GM23248 (cell line): Measurements from ENCODE around the gene SLC8A1. TPM values are rescaled to one million over a fixed set of nuclear protein-coding genes. Genes with fewer than 3 reads are reported as not detected.
A peak's percentile ranks its signal among the peaks of the same experiment; 100 is the strongest.

Experiments
- DNase-seq: peaks from one replicate; pipeline ENCODE4 v3.0.0-alpha.2; 2015
- H2AFZ ChIP-seq: fragments of 200-600 bp; sonication (generic); 2 replicates; pipeline ENCODE4 v1.6.1; 2016; ENCODE audit warnings: antibody characterized with exemption
- H3F3A ChIP-seq: fragments of 200-600 bp; sonication (generic); 2 replicates; pipeline ENCODE4 v1.6.1; 2016; ENCODE audit warnings: mild to moderate bottlenecking, antibody characterized with exemption, mixed run types; ENCODE audit not compliant: insufficient read depth
- H3K27ac ChIP-seq: fragments of 200-600 bp; sonication (generic); 2 replicates; pipeline ENCODE4 v1.5.1; 2016; ENCODE audit warnings: mild to moderate bottlenecking
- H3K27me3 ChIP-seq: fragments of 200-600 bp; sonication (generic); replicated peaks from 2 replicates; pipeline ENCODE4 v1.6.1; 2016; ENCODE audit warnings: mild to moderate bottlenecking; ENCODE audit not compliant: insufficient read depth
- H3K36me3 ChIP-seq: fragments of 200-600 bp; sonication (generic); 2 replicates; pipeline ENCODE4 v1.6.1; 2016; ENCODE audit warnings: low read depth, mild to moderate bottlenecking
- H3K4me1 ChIP-seq: fragments of 200-600 bp; sonication (generic); 2 replicates; pipeline ENCODE4 v1.6.1; 2016; ENCODE audit warnings: mild to moderate bottlenecking; ENCODE audit not compliant: insufficient read depth
- H3K4me2 ChIP-seq: fragments of 200-600 bp; sonication (generic); one replicate; pipeline ENCODE4 v1.6.1; 2016; ENCODE audit warnings: mild to moderate bottlenecking; ENCODE audit not compliant: unreplicated experiment
- H3K4me3 ChIP-seq: fragments of 200-600 bp; sonication (generic); 2 replicates; pipeline ENCODE4 v1.5.1; 2016; ENCODE audit warnings: mild to moderate bottlenecking
- H3K79me2 ChIP-seq: fragments of 200-600 bp; sonication (generic); 2 replicates; pipeline ENCODE4 v1.6.1; 2016; ENCODE audit warnings: mild to moderate bottlenecking; ENCODE audit not compliant: insufficient read depth
- H3K9ac ChIP-seq: fragments of 200-600 bp; sonication (generic); 2 replicates; pipeline ENCODE4 v1.6.1; 2016; ENCODE audit warnings: mild to moderate bottlenecking
- H3K9me2 ChIP-seq: fragments of 200-600 bp; sonication (generic); 2 replicates; pipeline ENCODE4 v1.6.1; 2016; ENCODE audit warnings: mixed run types, mild to moderate bottlenecking, moderate library complexity; ENCODE audit not compliant: insufficient read depth
- H3K9me3 ChIP-seq: fragments of 200-600 bp; sonication (generic); one replicate; pipeline ENCODE4 v1.6.1; 2017; ENCODE audit warnings: low read depth
- H4K20me1 ChIP-seq: fragments of 200-600 bp; sonication (generic); 2 replicates; pipeline ENCODE4 v1.6.0; 2016; ENCODE audit not compliant: insufficient read depth
- EZH2 ChIP-seq: fragments of 200-600 bp; sonication (generic); IDR thresholded peaks from 2 replicates; pipeline ENCODE4 v1.6.1; 2018; ENCODE audit warnings: antibody characterized with exemption, mild to moderate bottlenecking; ENCODE audit not compliant: insufficient read depth, poor library complexity, severe bottlenecking
- EZH2phosphoT487 ChIP-seq: fragments of 200-600 bp; sonication (generic); IDR thresholded peaks from 2 replicates; pipeline ENCODE4 v1.6.1; 2018; ENCODE audit warnings: antibody characterized with exemption, moderate library complexity, mild to moderate bottlenecking, low read depth; ENCODE audit not compliant: insufficient read depth
- WGBS, 2 experiments: methylation state at CpG; one replicate each; pipeline ENCODE4 v1.1.6; 2015 to 2017; ENCODE audit warnings: low lambda C conversion rate in 2 of 2, low coverage in 1 of 2; ENCODE audit errors: missing lambda C conversion rate in 2 of 2; 5-methylcytosine and 5-hydroxymethylcytosine counted together
- in situ Hi-C: fragments of 300-500 bp; cut with MboI; formaldehyde crosslinking; loops from 2 replicates; pipeline ENCODE4 v1.15.0; 2020
- polyA plus RNA-seq: library from polyadenylated mRNA; unstranded; fragments of >200 nt; fragmentation: Nextera tagmentation; extraction: Ambion mirVana; gene quantifications from 2 replicates; pipeline ENCODE4 v1.2.1, GENCODE V29; 2016
- total RNA-seq: library from RNA; depleted of rRNA; stranded (reverse); fragments of >200 nt; shearing (Covaris generic); gene quantifications from 2 replicates; pipeline ENCODE4 v1.2.3, GENCODE V29; 2014

SLC8A1 gene
- total and polyA plus RNA-seq, 2 experiments from 2014 or later: 13.8 to 83.4 TPM

- DNase-seq: no peak
- WGBS, 2 experiments: 80 to 91% methylated on average over 1 of the region's 1 CpG
- no peaks in the 10 kb centered on the region for H3K36me3 ChIP-seq
- no peaks in the 10 kb centered on the region for H3K27me3 ChIP-seq
- H3K4me1 ChIP-seq: peaks cover 68% of the 10 kb centered on the region
- no peak overlapping the region for H3K4me3 ChIP-seq
- TF ChIP-seq EZH2phosphoT487: no peak
- no peak for TF ChIP-seq EZH2
- peak overlapping the region; percentile 47 for H3K27ac ChIP-seq
- no peak overlapping the region for H3K9ac ChIP-seq
- peak overlapping the region; percentile 28 for H3K4me2 ChIP-seq
- peak overlapping the region; percentile 45 for H2AFZ ChIP-seq
- H3K9me2 ChIP-seq: no peaks in the 10 kb centered on the region
- H3F3A ChIP-seq: peaks cover 62% of the 10 kb centered on the region
- H3K9me3 ChIP-seq: no peaks in the 10 kb centered on the region
- H4K20me1 ChIP-seq: no peaks in the 10 kb centered on the region
- no peaks in the 10 kb centered on the region for H3K79me2 ChIP-seq
- in situ Hi-C loops: no loop called here
Measured at GRCh38 chr2:40094451-40094850, 357.4 kb downstream of the SLC8A1 start.

GRCh38 chr2:40093021-40093675, 358.7 kb downstream of the SLC8A1 start:
- in situ Hi-C loops: no loop called here
- Histone ChIP-seq H3K4me2 (peak overlapping the region; percentile 29), H3K9me3 (no peaks in the 10 kb centered on the region), H3K27ac (peak overlapping the region; percentile 59), H3K9me2 (no peaks in the 10 kb centered on the region), H3K9ac (peak overlapping the region; percentile 50), H3K4me1 (peaks cover 55% of the 10 kb centered on the region), H4K20me1 (no peaks in the 10 kb centered on the region), H3F3A (peaks cover 48% of the 10 kb centered on the region), H2AFZ (peak overlapping the region; percentile 84), H3K79me2 (no peaks in the 10 kb centered on the region), H3K36me3 (no peaks in the 10 kb centered on the region), H3K27me3 (no peaks in the 10 kb centered on the region), H3K4me3 (no peak overlapping the region)
- peak; percentile 60 for DNase-seq
- 18 to 19% methylated on average over 6 of the region's 6 CpGs for WGBS, 2 experiments
- TF ChIP-seq EZH2phosphoT487 (no peak), EZH2 (no peak)

DNA sequence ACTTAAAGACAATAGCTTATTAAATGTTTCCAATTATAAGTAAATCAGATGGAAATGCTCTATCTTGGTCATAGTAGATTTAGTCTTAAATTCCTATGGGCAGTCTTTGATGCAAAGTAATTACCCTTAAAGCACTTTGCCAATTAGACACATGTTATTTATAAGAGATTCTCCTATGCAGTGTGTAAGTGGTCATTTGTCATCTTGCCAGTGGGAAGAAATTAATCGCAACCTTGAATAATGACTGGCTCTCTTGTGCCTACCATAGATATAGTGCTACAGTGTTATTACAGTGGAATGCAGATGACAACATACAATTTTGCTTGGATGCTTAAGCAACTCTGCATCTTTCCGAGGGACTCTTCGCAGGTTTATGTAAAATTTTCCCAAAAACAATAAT, 361.8 kb downstream of the SLC8A1 start:
- Histone ChIP-seq H3K9me2 (no peaks in the 10 kb centered on the region), H3K9ac (no peak overlapping the region), H3F3A (peaks cover 20% of the 10 kb centered on the region), H3K27ac (no peak overlapping the region), H3K4me3 (no peak overlapping the region), H3K36me3 (no peaks in the 10 kb centered on the region), H3K9me3 (no peaks in the 10 kb centered on the region), H2AFZ (no peak overlapping the region), H3K4me1 (peaks cover 24% of the 10 kb centered on the region), H3K4me2 (no peak overlapping the region), H3K27me3 (no peaks in the 10 kb centered on the region), H3K79me2 (no peaks in the 10 kb centered on the region), H4K20me1 (no peaks in the 10 kb centered on the region)
- no peak for DNase-seq
- in situ Hi-C loops: no loop called here
- 96 to 100% methylated on average over 3 of the region's 3 CpGs for WGBS, 2 experiments
- no peak for TF ChIP-seq EZH2
- TF ChIP-seq EZH2phosphoT487: no peak

DNA sequence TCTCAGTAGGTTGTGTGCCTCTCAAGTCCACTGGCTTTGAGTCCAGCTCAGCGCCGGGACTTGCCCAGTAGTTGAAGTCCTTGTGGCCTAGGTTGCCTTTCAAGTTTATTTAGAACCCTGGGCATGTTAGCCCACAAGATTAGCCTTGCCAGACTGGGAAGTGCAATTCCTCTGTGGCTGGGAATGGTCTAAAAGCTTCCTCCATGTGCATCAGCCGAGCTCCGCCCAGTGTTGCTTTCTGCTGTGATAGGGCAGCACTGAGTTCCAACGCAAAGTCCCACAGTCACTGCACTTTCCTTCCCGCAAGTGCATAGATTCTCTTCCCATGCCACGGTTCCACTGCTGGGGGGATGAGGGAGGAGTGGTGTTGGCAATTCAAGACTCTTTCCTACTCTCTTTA, 364.0 kb downstream of the SLC8A1 start:
- no peaks in the 10 kb centered on the region for H3K36me3 ChIP-seq
- no peak for DNase-seq
- no peak overlapping the region for H3K9ac ChIP-seq
- H3K27me3 ChIP-seq: no peaks in the 10 kb centered on the region
- no peak for TF ChIP-seq EZH2
- TF ChIP-seq EZH2phosphoT487: no peak
- no peaks in the 10 kb centered on the region for H4K20me1 ChIP-seq
- H3K4me1 ChIP-seq: peaks cover 3% of the 10 kb centered on the region
- H3K9me3 ChIP-seq: no peaks in the 10 kb centered on the region
- H2AFZ ChIP-seq: no peak overlapping the region
- no peak overlapping the region for H3K4me3 ChIP-seq
- H3K9me2 ChIP-seq: no peaks in the 10 kb centered on the region
- in situ Hi-C loops: no loop called here
- H3K27ac ChIP-seq: no peak overlapping the region
- H3F3A ChIP-seq: peaks cover 1% of the 10 kb centered on the region; the same call in 1 of the 2 replicates
- no peaks in the 10 kb centered on the region for H3K79me2 ChIP-seq
- H3K4me2 ChIP-seq: no peak overlapping the region
- WGBS, 2 experiments: 89 to 95% methylated on average over 7 of the region's 7 CpGs

DNA sequence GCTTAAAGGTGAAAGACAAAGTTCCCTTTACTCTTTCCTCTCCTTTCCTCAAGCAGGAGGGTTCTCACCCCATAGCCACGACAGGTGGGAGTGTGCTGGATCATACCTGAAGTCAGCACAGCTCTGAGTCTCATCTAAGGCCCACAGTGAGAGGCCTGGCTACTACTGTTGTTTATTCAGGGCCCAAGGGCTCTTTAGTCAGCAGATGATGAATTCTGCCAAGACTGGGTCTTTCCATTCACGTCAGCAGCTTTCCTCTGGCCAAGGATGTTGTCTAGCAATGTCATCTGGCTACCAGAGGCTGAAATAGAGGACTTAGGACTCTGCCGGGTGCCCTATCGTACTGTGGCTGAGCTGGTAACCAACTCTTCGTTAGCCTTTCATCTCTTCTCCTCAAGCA, 364.5 kb downstream of the SLC8A1 start:
- no peaks in the 10 kb centered on the region for H4K20me1 ChIP-seq
- no peaks in the 10 kb centered on the region for H3K79me2 ChIP-seq
- H3K27me3 ChIP-seq: no peaks in the 10 kb centered on the region
- WGBS, 2 experiments: 52 to 57% methylated on average over 5 of the region's 5 CpGs
- TF ChIP-seq EZH2 (no peak), EZH2phosphoT487 (no peak)
- H3K9ac ChIP-seq: no peak overlapping the region
- no peak overlapping the region for H3K4me2 ChIP-seq
- H3K4me1 ChIP-seq: no peaks in the 10 kb centered on the region
- peak; percentile 45 for DNase-seq
- H3K27ac ChIP-seq: no peak overlapping the region
- H3K36me3 ChIP-seq: no peaks in the 10 kb centered on the region
- H3F3A ChIP-seq: no peaks in the 10 kb centered on the region
- no peak overlapping the region for H2AFZ ChIP-seq
- H3K9me2 ChIP-seq: no peaks in the 10 kb centered on the region
- no peak overlapping the region for H3K4me3 ChIP-seq
- in situ Hi-C loops: no loop called here
- no peaks in the 10 kb centered on the region for H3K9me3 ChIP-seq
